Measurements from ENCODE around the gene MEAF6.

- TF ChIP-seq CTCF (IDR thresholded peaks at IDR 0.05) (no peak), EP300 (IDR thresholded peaks at IDR 0.05) (no peak)
Observed at GRCh38 chr1:37533317-37534093, 18.9 kb upstream of the MEAF6 start.
